SK-N-SH (cell line): Measurements from ENCODE around the gene EFCC1.

ENCODE experiments used
- CHD2 ChIP-seq: fragments of 150-350 bp; IDR thresholded peaks from 2 replicates; pipeline ENCODE4 v1.6.1; 2018; ENCODE audit warnings: low read length; ENCODE audit not compliant: partially characterized antibody
- CTCF ChIP-seq: fragments of 200-600 bp; sonication (generic); IDR thresholded peaks from 2 replicates; pipeline ENCODE4 v1.6.1; 2017; ENCODE audit warnings: antibody characterized with exemption, mild to moderate bottlenecking, moderate library complexity
- EP300 ChIP-seq, 2 experiments: IDR thresholded peaks; 2 replicates each; pipeline versions ENCODE4 v1.4.0 to v1.6.1; 2012; ENCODE audit warnings: borderline replicate concordance in 1 of 2, low read depth in 1 of 2, low read length in 1 of 2
- FOXM1 ChIP-seq: IDR thresholded peaks from 2 replicates; pipeline ENCODE4 v1.4.0; 2012; ENCODE audit warnings: low read depth, mild to moderate bottlenecking
- MAX ChIP-seq: IDR thresholded peaks from 2 replicates; pipeline ENCODE4 v1.4.0; 2012; ENCODE audit warnings: low read depth
- MEF2A ChIP-seq: IDR thresholded peaks from 2 replicates; pipeline ENCODE4 v1.4.0; 2012; ENCODE audit warnings: low read depth, borderline replicate concordance
- PBX3 ChIP-seq: IDR thresholded peaks from 2 replicates; pipeline ENCODE4; 2012
- POLR2AphosphoS5 ChIP-seq: IDR thresholded peaks from 2 replicates; pipeline ENCODE4 v1.6.1; 2012; ENCODE audit warnings: low read depth, low read length
- RAD21 ChIP-seq: IDR thresholded peaks from 2 replicates; pipeline ENCODE4 v1.6.1; 2012; ENCODE audit warnings: mild to moderate bottlenecking, low read length
- RFX5 ChIP-seq: IDR thresholded peaks from 2 replicates; pipeline ENCODE4 v1.6.1; 2012; ENCODE audit warnings: mild to moderate bottlenecking, improper control_type of control experiment, low read length
- RXRA ChIP-seq: IDR thresholded peaks from 2 replicates; pipeline ENCODE4 v1.4.0; 2012; ENCODE audit warnings: low read depth, mild to moderate bottlenecking, borderline replicate concordance
- TAF1 ChIP-seq: IDR thresholded peaks from 2 replicates; pipeline ENCODE4 v1.6.1; 2012; ENCODE audit warnings: low read depth, mild to moderate bottlenecking, low read length, moderate library complexity, borderline replicate concordance
- USF2 ChIP-seq: fragments of 150-350 bp; IDR thresholded peaks from 2 replicates; pipeline ENCODE4 v1.6.1; 2017; ENCODE audit warnings: antibody characterized with exemption, low read length, low read depth, borderline replicate concordance

- no peak for TF ChIP-seq CTCF
- TF ChIP-seq TAF1 = no peak
- no peak for TF ChIP-seq POLR2AphosphoS5
- TF ChIP-seq RXRA = no peak
- TF ChIP-seq FOXM1 = no peak
- no peak for TF ChIP-seq MAX
- no peak for TF ChIP-seq CHD2
- TF ChIP-seq USF2 = no peak
- no peak for TF ChIP-seq EP300 (IDR thresholded peaks at IDR 0.05; ENCODE audit: borderline replicate concordance in 1 of 2, low read depth in 1 of 2, low read length in 1 of 2)
- no peak for TF ChIP-seq MEF2A
- TF ChIP-seq RFX5 = no peak
- TF ChIP-seq RAD21 = no peak
- no peak for TF ChIP-seq PBX3
Observed at GRCh38 chr3:129052675-129053074, 51.6 kb downstream of the EFCC1 start.
